Liver (tissue), 9 donors: ENCODE results near the gene SESTD1. TPM values are rescaled to one million over a fixed set of nuclear protein-coding genes. Genes with fewer than 3 reads are reported as not detected.
"Not testable (repeated sequence)": the region's sequence is repeated elsewhere in the genome, so short reads cannot be mapped to it uniquely, and the experiment has no call there.

Experiments used
- DNase-seq: peaks from one replicate; pipeline ENCODE4 v3.0.0-alpha.2; 2017; ENCODE audit warnings: low spot score
- H3K27ac ChIP-seq, 2 donors: one replicate each; pipeline ENCODE4 v1.7.0; 2013; ENCODE audit warnings: inconsistent platforms in 2 of 2, low read length in 2 of 2, control low read depth in 1 of 2, low read depth in 1 of 2, mild to moderate bottlenecking in 1 of 2
- H3K27me3 ChIP-seq, 4 donors: one replicate each; pipeline versions ENCODE4 v1.6.1 to v1.7.0; 2013; ENCODE audit warnings: low read length in 3 of 4, inconsistent platforms in 1 of 4, mild to moderate bottlenecking in 1 of 4, moderate library complexity in 1 of 4; ENCODE audit not compliant: control insufficient read depth in 4 of 4, insufficient read depth in 4 of 4
- H3K36me3 ChIP-seq, 4 donors: one replicate each; pipeline versions ENCODE4 v1.6.1 to v1.7.0; 2013; ENCODE audit warnings: low read length in 3 of 4, mild to moderate bottlenecking in 3 of 4, low read depth in 1 of 4, moderate library complexity in 1 of 4; ENCODE audit not compliant: control insufficient read depth in 4 of 4, insufficient read depth in 3 of 4
- H3K4me1 ChIP-seq, 4 donors: one replicate each; pipeline versions ENCODE4 v1.6.1 to v1.7.0; 2013; ENCODE audit warnings: low read length in 3 of 4, mild to moderate bottlenecking in 3 of 4, moderate library complexity in 1 of 4; ENCODE audit not compliant: control insufficient read depth in 4 of 4, insufficient read depth in 4 of 4
- H3K4me3 ChIP-seq, 3 donors: one replicate each; pipeline versions ENCODE4 v1.6.1 to v1.7.0; 2013; ENCODE audit warnings: low read length in 3 of 3, control low read depth in 1 of 3, low read depth in 1 of 3, mild to moderate bottlenecking in 1 of 3
- H3K9ac ChIP-seq, 2 donors: one replicate each; pipeline ENCODE4 v1.7.0; 2013; ENCODE audit warnings: low read length in 2 of 2, mild to moderate bottlenecking in 2 of 2, moderate library complexity in 2 of 2, control low read depth in 1 of 2, low read depth in 1 of 2
- H3K9me3 ChIP-seq, 4 donors: one replicate each; pipeline versions ENCODE4 v1.6.1 to v1.7.0; 2013; ENCODE audit warnings: low read length in 3 of 4; ENCODE audit not compliant: control insufficient read depth in 4 of 4
- FOXA1 ChIP-seq: IDR thresholded peaks from 2 replicates; pipeline ENCODE4 v1.6.1; 2016; ENCODE audit warnings: antibody characterized with exemption
- HNF4A ChIP-seq, 2 donors: conservative IDR thresholded peaks; 2 replicates each; pipeline ENCODE4 v1.6.1; 2016; ENCODE audit warnings: antibody characterized with exemption in 2 of 2, mild to moderate bottlenecking in 2 of 2
- JUND ChIP-seq, 2 donors: IDR thresholded peaks; 2 replicates each; pipeline ENCODE4 v1.6.1; 2016; ENCODE audit warnings: antibody characterized with exemption in 2 of 2
- NR2F2 ChIP-seq: IDR thresholded peaks from 2 replicates; pipeline ENCODE4 v1.6.1; 2016; ENCODE audit warnings: antibody characterized with exemption
- RXRA ChIP-seq, 2 donors: IDR thresholded peaks; 2 replicates each; pipeline ENCODE4 v1.6.1; 2017 to 2018; ENCODE audit warnings: antibody characterized with exemption in 2 of 2, mild to moderate bottlenecking in 1 of 2
- SP1 ChIP-seq: IDR thresholded peaks from 2 replicates; pipeline ENCODE4 v1.6.1; 2018; ENCODE audit warnings: antibody characterized with exemption, mild to moderate bottlenecking
- YY1 ChIP-seq: IDR thresholded peaks from 2 replicates; pipeline ENCODE4 v1.6.1; 2016; ENCODE audit warnings: antibody characterized with exemption, mild to moderate bottlenecking
- WGBS: extraction: QIAGEN DNeasy Blood & Tissue Kit; methylation state at CpG from one replicate; pipeline ENCODE4 v1.1.7; 2013; 5-methylcytosine and 5-hydroxymethylcytosine counted together
- polyA plus RNA-seq, 2 donors: library from polyadenylated mRNA; stranded (reverse) in 1 of 2; unstranded in 1 of 2; fragments of 200-250 nt in 1 of 2; fragments of >200 nt in 1 of 2; fragmentation: Nextera tagmentation in 1 of 2; extraction: Ambion mirVana in 1 of 2; gene quantifications; one replicate each; pipeline versions ENCODE4 v1.2.1 to v1.2.3, GENCODE V29; 2013 to 2015
- total RNA-seq, 2 donors: library from RNA; depleted of rRNA; stranded (reverse); fragments of >200 nt; gene quantifications; one replicate each; pipeline ENCODE4 v1.2.3, GENCODE V29; 2014
- TF ChIP-seq, protein P1 (sequence below): IDR thresholded peaks from 2 replicates; pipeline ENCODE4 v1.6.1; 2016; ENCODE audit warnings: antibody characterized with exemption
- TF ChIP-seq, protein P2 (sequence below): IDR thresholded peaks from 2 replicates; pipeline ENCODE4 v1.6.1; 2016; ENCODE audit warnings: antibody characterized with exemption, mild to moderate bottlenecking
- donor health status: healthy.
- donor health status: healthy.
- donor health status: healthy.
- donor health status: healthy.
- donor health status: healthy.

SESTD1 gene
- total and polyA plus RNA-seq, 4 donors = 6.3 to 10.1 (median 7.4) TPM

DNA sequence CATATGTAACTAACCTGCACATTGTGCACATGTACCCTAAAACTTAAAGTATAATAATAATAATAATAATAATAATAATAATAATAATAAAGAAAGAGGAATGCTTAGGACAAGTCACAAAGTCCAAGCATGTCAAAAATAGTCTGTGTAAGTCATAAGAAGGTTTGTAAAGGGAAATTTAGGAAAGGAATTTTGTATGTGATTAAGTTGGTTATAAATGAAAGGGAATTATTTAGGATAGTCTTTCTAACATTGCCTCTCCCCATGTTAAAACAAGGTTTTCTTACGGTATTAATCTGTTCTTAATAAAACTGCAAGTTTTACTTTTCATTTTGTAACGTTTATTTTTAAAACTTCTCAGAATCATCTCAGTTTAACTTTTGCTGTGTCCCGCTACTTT lies 62.8 kb downstream of the SESTD1 start:
- Histone ChIP-seq H3K36me3 (peaks cover 0 to 1% (median 0%) of the 10 kb centered on the region in 4 donors), H3K27ac (no peak overlapping the region), H3K27me3 (no peaks in the 10 kb centered on the region), H3K4me1 (no peaks in the 10 kb centered on the region), H3K9ac (no peak overlapping the region), H3K4me3 (no peak overlapping the region), H3K9me3 (no peaks in the 10 kb centered on the region)
- 96% methylated on average over 3 of the region's 3 CpGs for WGBS
- TF ChIP-seq, protein P1, sequence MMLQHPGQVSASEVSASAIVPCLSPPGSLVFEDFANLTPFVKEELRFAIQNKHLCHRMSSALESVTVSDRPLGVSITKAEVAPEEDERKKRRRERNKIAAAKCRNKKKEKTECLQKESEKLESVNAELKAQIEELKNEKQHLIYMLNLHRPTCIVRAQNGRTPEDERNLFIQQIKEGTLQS = no peak
- TF ChIP-seq YY1 (no peak), RXRA (IDR thresholded peaks at IDR 0.05) (no peak), HNF4A (conservative IDR thresholded peaks at IDR 0.05) (no peak), NR2F2 (no peak), FOXA1 (no peak), SP1 (no peak)
- DNase-seq = no peak

DNA sequence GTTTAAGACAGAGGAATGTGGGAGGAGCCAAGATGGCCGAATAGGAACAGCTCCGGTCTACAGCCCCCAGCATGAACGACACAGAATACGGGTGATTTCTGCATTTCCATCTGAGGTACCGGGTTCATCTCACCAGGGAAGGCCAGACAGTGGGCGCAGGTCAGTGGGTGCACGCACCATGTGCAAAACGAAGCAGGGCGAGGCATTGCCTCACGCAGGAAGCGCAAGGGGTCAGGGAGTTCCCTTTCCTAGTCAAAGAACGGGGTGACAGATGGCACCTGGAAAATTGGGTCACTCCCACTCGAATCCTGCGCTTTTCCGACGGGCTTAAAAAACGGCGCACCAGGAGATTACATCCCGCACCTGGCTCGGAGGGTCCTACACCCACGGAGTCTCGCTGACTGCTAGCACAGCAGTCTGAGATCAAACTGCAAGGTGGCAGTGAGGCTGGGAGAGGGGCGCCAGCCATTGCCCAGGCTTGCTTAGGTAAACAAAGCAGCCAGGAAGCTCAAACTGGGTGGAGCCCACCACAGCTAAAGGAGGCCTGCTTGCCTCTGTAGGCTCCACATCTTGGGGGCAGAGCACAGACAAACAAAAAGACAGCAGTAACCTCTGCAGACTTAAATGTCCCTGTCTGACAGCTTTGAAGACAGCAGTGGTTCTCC lies 68.6 kb downstream of the SESTD1 start:
- not testable (repeated sequence) for H3K4me1 ChIP-seq, H3K27me3 ChIP-seq, H3K9ac ChIP-seq, H3K9me3 ChIP-seq, H3K27ac ChIP-seq, DNase-seq, H3K36me3 ChIP-seq, H3K4me3 ChIP-seq
- WGBS = 98% methylated on average over 23 of the region's 23 CpGs

DNA sequence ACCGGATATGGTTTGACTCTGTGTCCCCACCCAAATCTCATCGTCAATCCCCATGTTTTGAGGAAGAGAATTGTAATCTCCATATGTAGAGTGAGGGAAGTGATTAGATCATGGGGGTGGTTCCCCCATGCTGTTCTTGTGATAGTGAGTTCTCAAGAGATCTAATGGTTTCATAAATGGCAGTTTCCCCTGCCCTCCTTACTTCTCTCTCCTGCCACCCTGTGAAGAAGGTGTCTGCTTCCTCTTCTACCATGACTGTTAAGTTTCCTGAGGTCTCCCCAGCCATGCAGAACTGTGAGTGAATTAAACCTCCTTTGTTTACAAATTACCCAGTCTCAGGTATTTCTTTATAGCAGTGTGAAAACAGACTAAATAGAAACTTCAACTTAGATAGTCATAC lies 69.5 kb downstream of the SESTD1 start:
- Histone ChIP-seq H3K36me3 (no peaks in the 10 kb centered on the region), H3K27me3 (no peaks in the 10 kb centered on the region), H3K9ac (no peak overlapping the region), H3K27ac (no peak overlapping the region), H3K4me3 (no peak overlapping the region), H3K9me3 (no peaks in the 10 kb centered on the region), H3K4me1 (no peaks in the 10 kb centered on the region)
- no peak for DNase-seq
- 97% methylated on average over 2 of the region's 2 CpGs for WGBS
- TF ChIP-seq JUND (IDR thresholded peaks at IDR 0.05) (no peak), HNF4A (conservative IDR thresholded peaks at IDR 0.05) (no peak), SP1 (no peak)
- TF ChIP-seq, protein P2, sequence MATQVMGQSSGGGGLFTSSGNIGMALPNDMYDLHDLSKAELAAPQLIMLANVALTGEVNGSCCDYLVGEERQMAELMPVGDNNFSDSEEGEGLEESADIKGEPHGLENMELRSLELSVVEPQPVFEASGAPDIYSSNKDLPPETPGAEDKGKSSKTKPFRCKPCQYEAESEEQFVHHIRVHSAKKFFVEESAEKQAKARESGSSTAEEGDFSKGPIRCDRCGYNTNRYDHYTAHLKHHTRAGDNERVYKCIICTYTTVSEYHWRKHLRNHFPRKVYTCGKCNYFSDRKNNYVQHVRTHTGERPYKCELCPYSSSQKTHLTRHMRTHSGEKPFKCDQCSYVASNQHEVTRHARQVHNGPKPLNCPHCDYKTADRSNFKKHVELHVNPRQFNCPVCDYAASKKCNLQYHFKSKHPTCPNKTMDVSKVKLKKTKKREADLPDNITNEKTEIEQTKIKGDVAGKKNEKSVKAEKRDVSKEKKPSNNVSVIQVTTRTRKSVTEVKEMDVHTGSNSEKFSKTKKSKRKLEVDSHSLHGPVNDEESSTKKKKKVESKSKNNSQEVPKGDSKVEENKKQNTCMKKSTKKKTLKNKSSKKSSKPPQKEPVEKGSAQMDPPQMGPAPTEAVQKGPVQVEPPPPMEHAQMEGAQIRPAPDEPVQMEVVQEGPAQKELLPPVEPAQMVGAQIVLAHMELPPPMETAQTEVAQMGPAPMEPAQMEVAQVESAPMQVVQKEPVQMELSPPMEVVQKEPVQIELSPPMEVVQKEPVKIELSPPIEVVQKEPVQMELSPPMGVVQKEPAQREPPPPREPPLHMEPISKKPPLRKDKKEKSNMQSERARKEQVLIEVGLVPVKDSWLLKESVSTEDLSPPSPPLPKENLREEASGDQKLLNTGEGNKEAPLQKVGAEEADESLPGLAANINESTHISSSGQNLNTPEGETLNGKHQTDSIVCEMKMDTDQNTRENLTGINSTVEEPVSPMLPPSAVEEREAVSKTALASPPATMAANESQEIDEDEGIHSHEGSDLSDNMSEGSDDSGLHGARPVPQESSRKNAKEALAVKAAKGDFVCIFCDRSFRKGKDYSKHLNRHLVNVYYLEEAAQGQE = no peak
